Stimulated activated CD4-positive, alpha-beta T cell treated with anti-CD3 and anti-CD28 coated beads, TNF-alpha, amount 100 ng/mL, for 4 hours (primary cell): ENCODE data around the gene GIPC2.
"Not testable (repeated sequence)": the region's sequence is repeated elsewhere in the genome, so short reads cannot be mapped to it uniquely, and the experiment has no call there.

Experiments
- DNase-seq, 3 experiments: peaks; one replicate each; pipeline ENCODE4 v3.0.0-alpha.2; 2020; ENCODE audit warnings: low read depth in 3 of 3

GIPC2 gene

DNA sequence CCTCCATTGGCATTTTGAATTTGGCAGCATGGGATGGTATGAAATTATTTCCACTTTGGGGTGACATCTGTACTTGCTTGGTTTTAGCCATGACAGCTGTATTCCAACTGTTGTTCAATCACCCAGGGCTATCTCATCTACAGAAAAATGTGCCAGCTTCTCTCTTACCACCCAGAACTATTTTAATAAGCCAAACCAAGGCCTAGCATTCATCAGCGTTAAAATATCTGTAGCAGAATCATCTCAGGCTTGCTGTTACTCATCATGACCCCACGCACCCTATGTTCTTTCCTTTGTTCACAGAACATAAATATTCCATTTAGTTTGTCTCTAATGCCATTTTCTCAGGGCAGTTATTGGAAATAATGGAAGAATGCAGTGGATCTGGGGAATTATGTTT lies 49.8 kb downstream of the GIPC2 start:
- no peak for DNase-seq

- no peak for DNase-seq
Observed at GRCh38 chr1:78096017-78096416, 50.3 kb downstream of the GIPC2 start.

DNA sequence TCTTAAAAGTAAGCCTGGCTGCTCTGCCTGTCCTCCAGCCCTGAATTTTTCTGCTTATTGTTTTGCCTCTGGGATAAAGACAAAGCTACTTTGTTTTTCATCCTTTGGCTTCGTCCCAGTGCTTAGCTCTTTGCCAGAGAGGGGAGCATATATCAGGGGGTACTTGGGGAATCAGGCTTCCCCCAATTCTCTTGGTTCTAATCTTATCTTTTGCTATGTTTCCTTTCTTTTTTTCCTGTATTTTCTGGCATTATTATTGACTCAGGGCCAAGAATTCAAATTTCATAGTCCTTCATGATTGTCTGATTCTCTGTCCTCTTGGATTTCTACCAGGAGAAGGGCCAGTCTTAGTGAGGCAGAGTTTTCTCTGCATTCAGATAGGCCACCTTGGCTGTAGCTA lies 51.2 kb downstream of the GIPC2 start:
- no peak for DNase-seq

- DNase-seq, result no peak
Observed at GRCh38 chr1:78101051-78101450, 55.3 kb downstream of the GIPC2 start.

GRCh38 chr1:78101514-78101913 lies 55.7 kb downstream of the GIPC2 start:
- no peak for DNase-seq

DNA sequence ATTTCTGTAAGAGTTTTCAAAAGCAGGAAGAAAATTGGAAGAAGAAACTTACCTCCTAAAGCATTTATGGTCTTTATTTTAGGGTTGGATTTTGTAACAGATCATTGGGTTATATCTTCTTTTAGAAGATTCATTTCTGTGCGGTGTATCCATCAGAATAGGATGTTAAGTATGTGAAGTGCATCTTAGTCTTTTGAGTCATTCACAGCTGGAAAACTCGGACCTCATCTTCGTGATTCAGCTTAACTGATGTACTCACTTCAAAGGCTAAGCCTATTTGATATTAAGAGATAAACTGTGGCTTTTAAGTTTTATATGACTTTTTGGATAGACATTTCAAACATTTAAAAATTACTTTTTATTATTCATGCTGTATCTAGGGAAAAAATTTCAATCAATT lies 56.3 kb downstream of the GIPC2 start:
- no peak for DNase-seq

GRCh38 chr1:78102916-78103315 lies 57.1 kb downstream of the GIPC2 start:
- DNase-seq, result no peak

DNA sequence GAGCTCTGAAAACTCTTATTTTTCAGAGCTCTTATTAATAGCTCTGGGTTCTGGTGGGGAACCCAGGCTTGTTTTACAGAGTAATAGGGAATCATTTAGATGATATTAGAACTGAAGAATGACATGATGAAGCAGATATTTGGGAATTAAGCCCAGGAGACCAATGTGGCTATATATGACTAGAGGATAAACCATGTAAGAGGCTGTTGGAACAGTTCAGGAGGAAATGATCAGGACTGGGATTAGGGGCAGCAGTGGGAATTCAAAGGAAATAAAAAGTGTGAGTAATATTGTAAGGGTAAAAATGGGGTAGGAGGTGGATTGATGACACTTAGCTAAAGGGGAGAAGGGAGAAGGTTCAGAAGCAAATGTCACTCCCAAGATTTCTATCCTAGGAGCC lies 58.6 kb downstream of the GIPC2 start:
- no peak for DNase-seq

GRCh38 chr1:78109659-78110058 lies 63.9 kb downstream of the GIPC2 start:
- not testable (repeated sequence) for DNase-seq

DNA sequence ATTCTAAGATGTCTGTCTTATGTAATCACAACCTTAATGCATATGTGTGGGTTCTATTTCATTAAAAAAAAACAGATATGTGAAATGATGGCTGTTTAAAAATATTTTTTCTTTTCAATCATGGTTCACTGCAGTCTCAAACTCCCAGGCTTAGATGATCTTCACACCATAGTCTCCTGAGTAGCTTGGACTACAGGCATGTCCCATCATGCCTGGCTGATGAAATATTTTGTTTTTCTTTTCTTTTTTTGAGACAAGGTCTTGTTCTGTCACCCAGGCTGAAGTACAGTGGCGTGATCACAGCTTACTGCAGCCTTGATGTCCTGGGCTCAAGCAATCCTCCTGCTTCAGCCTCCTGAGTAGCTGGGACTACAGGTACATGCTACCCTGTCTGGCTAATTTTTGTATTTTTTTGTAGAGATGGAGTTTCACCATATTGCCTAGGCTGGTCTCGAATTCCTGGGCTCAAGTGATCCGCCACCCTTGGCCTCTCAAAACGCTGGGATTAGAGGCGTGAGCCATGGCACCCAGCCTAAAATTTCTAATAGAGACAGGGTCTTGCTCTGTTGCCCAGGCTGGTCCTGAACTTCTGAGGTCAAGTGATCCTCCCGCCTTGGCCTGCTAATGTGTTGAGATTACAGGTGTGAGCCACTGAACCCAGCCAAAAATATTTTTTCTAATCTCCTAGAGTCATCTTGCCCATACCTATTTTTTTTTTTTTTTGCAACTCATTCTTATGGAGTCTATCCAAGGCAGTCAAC lies 67.6 kb downstream of the GIPC2 start:
- DNase-seq, result no peak

DNA sequence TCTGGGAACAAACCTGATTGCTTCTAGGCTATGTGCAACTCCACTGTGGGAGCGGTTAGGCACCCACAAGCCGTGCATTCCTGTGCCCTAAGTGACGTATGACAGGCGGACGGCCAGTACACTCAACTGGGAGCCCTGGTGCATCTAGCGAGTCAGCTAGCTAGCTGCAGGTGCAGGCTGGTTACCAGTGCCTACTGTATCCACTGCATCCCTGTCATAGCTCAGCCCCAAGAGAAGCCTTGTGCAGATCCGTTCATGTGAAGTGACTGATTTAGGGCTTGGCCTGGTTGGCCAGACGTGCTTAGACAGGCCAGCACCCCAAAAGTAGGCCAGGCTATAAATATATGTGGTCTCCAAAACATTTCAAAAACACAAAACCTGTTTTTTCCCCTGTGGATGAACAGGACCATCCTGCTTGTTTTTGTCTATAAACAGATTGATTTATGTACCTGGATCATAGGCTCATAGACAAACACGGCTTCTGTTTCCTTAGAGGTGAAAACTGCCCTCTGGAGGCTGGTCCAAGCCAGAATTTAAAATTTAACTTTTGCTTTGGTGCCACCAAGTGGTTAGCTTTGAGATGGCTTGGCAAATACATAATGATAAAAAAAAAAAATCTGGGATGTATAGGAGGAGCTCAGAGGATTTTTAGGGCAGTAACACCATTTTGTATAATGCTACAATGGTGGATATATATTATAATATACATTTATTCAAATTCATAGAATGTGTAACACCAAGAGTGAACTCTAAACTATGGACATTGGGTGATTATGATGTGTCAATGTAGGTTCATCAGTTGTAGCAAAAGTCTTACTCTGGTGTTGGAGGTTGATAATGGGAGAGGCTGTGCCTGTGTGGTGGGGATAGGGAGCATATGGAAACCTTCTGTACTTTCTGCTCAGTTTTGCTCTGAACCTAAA lies 68.5 kb downstream of the GIPC2 start:
- peak in 2 of 3 experiments; percentile 18 to 28 for DNase-seq

DNA sequence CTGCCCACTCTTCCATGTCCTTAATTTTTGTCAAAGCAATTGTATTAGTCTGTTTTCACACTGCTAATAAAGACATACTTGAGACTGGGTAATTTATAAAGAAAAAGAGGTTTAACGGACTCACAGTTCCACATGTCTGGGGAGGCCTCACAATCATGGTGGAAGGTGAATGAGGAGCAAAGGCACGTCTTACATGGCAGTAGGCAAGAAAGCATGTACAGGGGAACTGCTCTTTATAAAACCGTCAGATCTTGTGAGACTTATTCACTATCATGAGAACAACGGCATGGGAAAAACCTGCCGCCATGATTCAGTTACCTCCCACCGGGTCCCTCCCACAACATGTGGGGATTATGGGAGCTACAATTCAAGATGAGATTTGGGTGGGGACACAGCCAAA lies 74.7 kb downstream of the GIPC2 start:
- DNase-seq, result not testable (repeated sequence)

- DNase-seq, result no peak
Observed at GRCh38 chr1:78121710-78122109, 75.9 kb downstream of the GIPC2 start.

DNA sequence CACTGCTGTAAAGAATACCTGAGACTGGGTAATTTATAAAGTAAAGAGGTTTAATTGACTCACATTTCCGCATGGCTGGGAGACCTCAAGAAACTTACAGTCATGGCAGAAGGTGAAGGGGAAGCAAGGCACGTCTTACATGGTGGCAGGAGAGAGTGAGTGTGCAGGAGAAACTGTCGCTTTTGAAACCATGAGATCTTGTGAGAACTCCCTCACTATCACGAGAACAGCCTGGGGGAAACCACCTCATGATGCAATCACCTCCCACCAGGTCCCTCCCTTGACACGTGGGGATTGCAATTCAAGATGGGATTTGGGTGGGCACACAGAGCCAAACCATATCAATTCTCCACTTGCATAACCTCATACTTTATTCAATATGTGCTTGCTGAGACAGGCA lies 76.6 kb downstream of the GIPC2 start:
- no peak for DNase-seq

- DNase-seq, result no peak
Observed at GRCh38 chr1:78126506-78126905, 80.7 kb downstream of the GIPC2 start.

DNA sequence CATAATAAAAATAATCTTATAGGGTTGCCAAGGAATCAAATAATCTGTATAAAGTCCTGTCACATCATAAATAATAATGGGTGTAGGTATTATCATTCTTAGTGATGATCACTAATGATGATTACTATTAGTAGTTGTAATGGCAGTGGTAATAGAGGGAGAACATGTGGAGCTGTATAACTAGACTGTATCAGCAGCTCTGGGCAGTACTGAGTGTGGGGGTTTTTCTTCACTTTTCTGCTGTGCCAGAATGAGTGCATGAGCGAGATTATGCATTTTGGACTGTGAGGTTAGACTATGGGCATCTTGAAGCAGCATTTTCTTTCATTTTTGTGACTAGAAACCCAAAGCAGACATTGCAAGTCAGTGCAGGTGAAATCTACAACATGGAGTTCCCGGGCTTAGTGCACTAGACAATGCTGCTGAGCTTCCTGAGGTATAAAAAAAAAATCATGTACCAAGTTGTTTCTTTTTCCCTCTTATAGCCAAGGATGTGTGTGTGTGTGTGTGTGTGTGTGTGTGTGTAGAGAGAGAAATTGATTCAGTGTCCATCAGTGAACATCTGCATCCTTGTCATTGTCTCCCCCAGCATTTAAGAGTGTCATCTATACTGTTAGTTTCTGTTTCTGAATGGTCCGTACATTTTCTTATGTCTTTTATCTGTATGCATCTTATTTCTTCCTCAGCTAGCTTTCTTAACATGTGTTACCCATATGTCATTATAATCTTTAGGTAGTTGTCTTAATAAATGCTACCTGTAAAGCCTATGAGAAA lies 86.6 kb downstream of the GIPC2 start:
- DNase-seq, result no peak

DNA sequence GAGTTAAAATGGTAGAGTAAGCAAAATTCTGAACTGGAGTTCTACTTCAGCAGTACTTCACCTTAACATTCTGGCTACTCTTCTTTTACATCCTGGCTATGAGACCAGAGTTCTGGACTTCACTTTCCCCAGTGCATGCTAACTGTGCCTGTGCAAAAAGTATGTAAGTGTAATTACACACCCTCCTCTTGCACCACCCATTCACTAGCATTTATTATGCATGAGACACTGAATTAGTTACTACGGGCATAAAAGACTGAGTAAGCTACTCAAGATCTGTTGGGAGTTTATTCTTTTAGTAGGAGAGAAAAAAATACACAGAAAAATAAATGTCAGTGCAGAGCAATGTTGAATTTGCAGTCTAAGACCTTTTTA lies 87.2 kb downstream of the GIPC2 start:
- no peak for DNase-seq

GRCh38 chr1:78136680-78137079 lies 90.9 kb downstream of the GIPC2 start:
- DNase-seq, result no peak

- no peak for DNase-seq
Observed at GRCh38 chr1:78141531-78142231, 95.9 kb downstream of the GIPC2 start.

GRCh38 chr1:78142736-78143135 lies 97.0 kb downstream of the GIPC2 start:
- DNase-seq, result no peak

DNA sequence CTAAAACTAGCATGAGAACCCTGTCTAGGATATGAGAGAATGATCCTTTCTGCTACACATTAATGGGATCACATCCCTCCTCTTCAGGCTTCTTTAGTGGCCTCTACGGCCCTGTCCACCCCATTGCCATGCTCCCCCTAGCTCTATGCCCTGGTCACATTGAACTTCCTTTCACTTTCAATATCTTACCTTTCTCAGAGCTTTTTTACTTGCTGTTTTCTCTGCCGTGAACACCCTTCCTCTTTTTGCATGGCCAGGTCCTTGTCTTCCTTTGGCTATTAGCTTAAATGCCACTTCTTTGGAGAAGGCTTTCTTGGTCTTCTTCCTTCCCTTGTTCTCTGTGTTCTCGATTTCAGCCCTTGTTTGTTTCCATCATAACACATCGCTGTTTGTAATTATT lies 97.4 kb downstream of the GIPC2 start:
- no peak for DNase-seq

- DNase-seq, result no peak
Observed at GRCh38 chr1:78143673-78144072, 97.9 kb downstream of the GIPC2 start.
